Testis (tissue), 2 donors: Measurements from ENCODE around the gene NPTX2.

ENCODE experiments used
- CTCF ChIP-seq, 3 experiments: fragments of 450-650 bp in 2 of 3; fragments of 200-600 bp in 1 of 3; sonication (generic) in 1 of 3; IDR thresholded peaks; one replicate each; pipeline ENCODE4 v1.5.1; 2016 to 2019; ENCODE audit warnings: antibody characterized with exemption in 3 of 3, mild to moderate bottlenecking in 2 of 3, moderate library complexity in 1 of 3
- POLR2A ChIP-seq: fragments of 450-650 bp; IDR thresholded peaks from one replicate; pipeline ENCODE4 v1.6.1; 2017; ENCODE audit warnings: antibody characterized with exemption, mild to moderate bottlenecking, moderate library complexity

- no peak for TF ChIP-seq CTCF (IDR thresholded peaks at IDR 0.05)
- no peak for TF ChIP-seq POLR2A
These were observed 9.7 kb downstream of the NPTX2 start for GRCh38 chr7:98626460-98627412.
